Measurements from ENCODE around the gene ELOVL1.

DNA sequence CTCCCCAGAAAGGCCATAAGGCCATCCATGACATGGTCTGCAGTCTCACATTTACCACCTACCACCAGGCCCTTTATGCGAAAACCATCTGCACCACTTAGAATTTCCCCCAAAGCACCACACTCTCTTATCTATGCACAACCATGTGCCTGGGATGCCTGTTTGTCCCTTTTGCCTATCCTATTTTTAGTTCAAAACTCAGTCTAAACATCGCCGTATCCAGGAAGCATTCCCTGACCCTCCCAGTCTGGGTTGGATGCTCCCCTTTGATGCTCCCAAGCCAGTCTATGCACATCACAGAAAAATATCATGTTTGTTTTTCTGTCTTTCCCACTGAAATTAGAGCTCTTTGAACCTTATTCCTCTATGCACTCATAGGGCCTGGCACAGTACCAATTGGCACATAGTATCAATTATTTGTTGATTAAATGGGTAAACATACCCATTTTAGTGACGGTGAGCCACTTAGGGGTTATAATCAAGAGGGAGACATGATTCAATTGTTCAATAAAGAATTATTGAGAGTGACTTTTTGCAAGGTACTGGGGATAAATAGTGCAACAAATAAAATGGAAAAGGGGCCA lies 23.5 kb downstream of the ELOVL1 start:
- TF ChIP-seq EZH2 (IDR thresholded peaks at IDR 0.05; ENCODE audit: low read length, unreplicated experiment) (no peak), CTCF (conservative IDR thresholded peaks at IDR 0.05; ENCODE audit: low read depth, low read length) (no peak), EZH2phosphoT487 (IDR thresholded peaks at IDR 0.05; ENCODE audit: borderline replicate concordance, low read length) (no peak)
